ENCODE measurements around the gene GAST. TPM values are rescaled to one million over a fixed set of nuclear protein-coding genes. Genes with fewer than 3 reads are reported as not detected.

The GAST gene
- total RNA-seq (2012; rRNA removed) (not detected in 2 replicates), polyA plus RNA-seq (2012; rRNA removed) (not detected in 2 replicates), Bru-seq, nascent RNA (not detected), BruChase-seq, experiment 1, labeled RNA remaining after a 6-hour chase (not detected), BruChase-seq, experiment 2, labeled RNA remaining after a 2-hour chase (not detected)
- not detected in 2 replicates for polyA plus RNA-seq (2012; cell fraction: cytosol; rRNA removed)
- not detected in 2 replicates for polyA plus RNA-seq (2012; cell fraction: nucleus; rRNA removed; ENCODE audit: low replicate concordance)
- long read RNA-seq = 0 reads

GRCh38 chr17:41711669-41712400, at the start of gene GAST:
GAST (plus strand) TSS chr17:41712331; CDS start chr17:41715437, 3,106 bp downstream.
- H3K4me2 ChIP-seq (ENCODE audit: low read depth, low read length) = no peak within 1 kb of the TSS
- in situ Hi-C loops (cut with MboI; ENCODE audit: low sequenced_read_pairs) = no loop called here
- H3K4me1 ChIP-seq (ENCODE audit: control insufficient read depth, insufficient read depth, low read length) = no peaks in the 10 kb centered on the region
- ChIA-PET POLR2A (ENCODE audit: unreplicated experiment) (interaction anchor here (0.6 kb wide), 1 partner anchor 19 kb away, joined by 3 read pairs; no protein-coding TSS in a partner anchor), CTCF (interaction anchor here (1.2 kb wide), 1 partner anchor 16 kb away, joined by 5 read pairs; no protein-coding TSS in a partner anchor)
- no peak for DNase-seq
- peaks cover 24% of the 10 kb centered on the region; the same call in 1 of the 2 replicates for H3K27me3 ChIP-seq (ENCODE audit: control insufficient read depth, insufficient read depth, low read length)
- no peaks in the 10 kb centered on the region for H3K79me1 ChIP-seq (ENCODE audit: low read depth in 1 of 2, low read length in 2 of 2)
- no peaks in the 10 kb centered on the region for H4K20me1 ChIP-seq (ENCODE audit: insufficient read depth, low read length)
- no peak within 1 kb of the TSS for H3K27ac ChIP-seq (ENCODE audit: insufficient read depth, low read length)
- TF ChIP-seq POLR2A (IDR thresholded peaks at IDR 0.05; ENCODE audit: low read depth, low read length) = no peak
- peak within 1 kb of the TSS; percentile 41 for H2AFZ ChIP-seq (replicated peaks; ENCODE audit: low read length, poor library complexity)
- no peak within 1 kb of the TSS for H3K18ac ChIP-seq (ENCODE audit: low read depth, low read length)
- peak within 1 kb of the TSS; percentile 55 for H2AK9ac ChIP-seq (replicated peaks; ENCODE audit: low read depth, low read length, poor library complexity)
- H3K56ac ChIP-seq (ENCODE audit: extremely low read depth, insufficient read depth, low read length) = no peak within 1 kb of the TSS
- no peak within 1 kb of the TSS for H4K91ac ChIP-seq (ENCODE audit: insufficient read depth, low read depth, low read length)
- intact Hi-C loops (cut with micrococcal nuclease) = no loop called here
- dilution Hi-C loops (cut with HindIII; ENCODE audit: low sequenced_read_pairs, unreplicated experiment) = no loop called here
- no peak within 1 kb of the TSS for H2BK120ac ChIP-seq (ENCODE audit: low read depth, low read length)
- no peak within 1 kb of the TSS for H2BK5ac ChIP-seq (ENCODE audit: low read depth, low read length, poor library complexity, severe bottlenecking)
- no peaks in the 10 kb centered on the region; the same call in 1 of the 2 replicates for H3K9me1 ChIP-seq (ENCODE audit: insufficient read depth, low read length)
- H2BK15ac ChIP-seq (ENCODE audit: low read depth, low read length) = no peak within 1 kb of the TSS
- no peak within 1 kb of the TSS for H3K9ac ChIP-seq (ENCODE audit: low read depth, low read length)
- H3K14ac ChIP-seq (replicated peaks; ENCODE audit: low read depth, low read length) = no peak within 1 kb of the TSS
- no CpG with 5 or more reads among the region's 12 CpGs for WGBS, 2 experiments (ENCODE audit: extremely low coverage in 2 of 2, insufficient read length in 1 of 2)
- no peak within 1 kb of the TSS for H3K23ac ChIP-seq (ENCODE audit: low read depth, low read length)
- no peak within 1 kb of the TSS for H4K5ac ChIP-seq (ENCODE audit: low read depth, low read length)
- H2BK20ac ChIP-seq (ENCODE audit: low read depth, low read length) = no peak within 1 kb of the TSS
- H3K4ac ChIP-seq (ENCODE audit: low read depth, low read length) = no peak within 1 kb of the TSS
- H3K9me3 ChIP-seq (ENCODE audit: control insufficient read depth, insufficient read depth, low read length) = no peaks in the 10 kb centered on the region
- no peak for ATAC-seq (ENCODE audit: low read depth)
- no peaks in the 10 kb centered on the region for H3K36me3 ChIP-seq (ENCODE audit: control insufficient read depth, insufficient read depth, low read length)
- H4K8ac ChIP-seq (ENCODE audit: low read depth in 2 of 2, low read length in 2 of 2) = no peak within 1 kb of the TSS
- H2AK5ac ChIP-seq (ENCODE audit: low read depth, low read length) = no peak within 1 kb of the TSS
- no TSS peak for BruUV-seq (replicated peaks)
- H3K4me3 ChIP-seq (ENCODE audit: insufficient read depth, low read depth, low read length) = no peak within 1 kb of the TSS
